Lung (tissue), 12 donors: ENCODE measurements around the gene FNBP1L. TPM values are rescaled to one million over a fixed set of nuclear protein-coding genes. Genes with fewer than 3 reads are reported as not detected.

Experiments
- ATAC-seq: fragments of 200-7000 bp; cut with Tn5 transposase; one replicate; pipeline ENCODE4 v1.9.1; 2020; ENCODE audit warnings: moderate number of reproducible peaks; ENCODE audit not compliant: insufficient read depth, low FRiP score
- DNase-seq, 3 donors: peaks; one replicate each; pipeline ENCODE4 v3.0.0-alpha.2; 2013 to 2017
- H3K27ac ChIP-seq, 2 donors: one replicate each; pipeline ENCODE4 v1.5.1; 2013; ENCODE audit warnings: mild to moderate bottlenecking in 2 of 2, moderate library complexity in 2 of 2, control low read depth in 1 of 2, inconsistent platforms in 1 of 2, low read depth in 1 of 2, low read length in 1 of 2
- H3K27me3 ChIP-seq, 3 donors: one replicate each; pipeline ENCODE4 v1.5.1; 2013; ENCODE audit warnings: low read length in 2 of 3; ENCODE audit not compliant: control insufficient read depth in 3 of 3, insufficient read depth in 3 of 3
- H3K36me3 ChIP-seq, 4 donors: one replicate each; pipeline ENCODE4 v1.5.1; 2013; ENCODE audit warnings: low read length in 4 of 4, mild to moderate bottlenecking in 1 of 4, moderate library complexity in 1 of 4; ENCODE audit not compliant: control insufficient read depth in 4 of 4, insufficient read depth in 4 of 4
- H3K4me1 ChIP-seq, 5 donors: one replicate each; pipeline ENCODE4 v1.5.1; 2013; ENCODE audit warnings: low read length in 5 of 5, mild to moderate bottlenecking in 2 of 5, moderate library complexity in 1 of 5; ENCODE audit not compliant: control insufficient read depth in 5 of 5, insufficient read depth in 5 of 5
- H3K4me3 ChIP-seq: one replicate; pipeline ENCODE4 v1.5.1; 2013; ENCODE audit warnings: mild to moderate bottlenecking, control low read depth, moderate library complexity
- H3K9ac ChIP-seq, 2 donors: one replicate each; pipeline ENCODE4 v1.5.1; 2013; ENCODE audit warnings: low read length in 2 of 2, control low read depth in 1 of 2; ENCODE audit not compliant: insufficient read depth in 1 of 2
- H3K9me3 ChIP-seq, 4 donors: one replicate each; pipeline ENCODE4 v1.5.1; 2013; ENCODE audit warnings: low read length in 3 of 4, mild to moderate bottlenecking in 1 of 4, moderate library complexity in 1 of 4; ENCODE audit not compliant: control insufficient read depth in 4 of 4, insufficient read depth in 3 of 4
- WGBS, 2 donors: extraction: QIAGEN DNeasy Blood & Tissue Kit; methylation state at CpG; one replicate each; pipeline ENCODE4 v1.1.7; 2013; 5-methylcytosine and 5-hydroxymethylcytosine counted together
- polyA plus RNA-seq, 2 donors: library from polyadenylated mRNA; stranded (reverse); fragments of 200-250 nt; gene quantifications; one replicate each; pipeline ENCODE4 v1.2.1, GENCODE V29; 2013
- total RNA-seq, 2 donors: library from RNA; depleted of rRNA in 1 of 2; stranded (reverse); fragments of >200 nt in 1 of 2; gene quantifications; one replicate each; pipeline ENCODE4 v1.2.1, GENCODE V29; 2014 to 2021
- TF ChIP-seq, protein P1 (sequence below): IDR thresholded peaks from 2 replicates; pipeline ENCODE4 v1.5.1; 2012; ENCODE audit warnings: mild to moderate bottlenecking; ENCODE audit errors: control extremely low read depth, extremely low read depth
- donor health status: control.
- donor health status: control.
- donor health status: Bipolar disorder and iron deficiency.
- donor health status: healthy.
- donor health status: DM: yes; HTN: yes; CAD: no.

FNBP1L gene
- total and polyA plus RNA-seq, 4 donors: 15.1 to 119 (median 26.3) TPM

DNA sequence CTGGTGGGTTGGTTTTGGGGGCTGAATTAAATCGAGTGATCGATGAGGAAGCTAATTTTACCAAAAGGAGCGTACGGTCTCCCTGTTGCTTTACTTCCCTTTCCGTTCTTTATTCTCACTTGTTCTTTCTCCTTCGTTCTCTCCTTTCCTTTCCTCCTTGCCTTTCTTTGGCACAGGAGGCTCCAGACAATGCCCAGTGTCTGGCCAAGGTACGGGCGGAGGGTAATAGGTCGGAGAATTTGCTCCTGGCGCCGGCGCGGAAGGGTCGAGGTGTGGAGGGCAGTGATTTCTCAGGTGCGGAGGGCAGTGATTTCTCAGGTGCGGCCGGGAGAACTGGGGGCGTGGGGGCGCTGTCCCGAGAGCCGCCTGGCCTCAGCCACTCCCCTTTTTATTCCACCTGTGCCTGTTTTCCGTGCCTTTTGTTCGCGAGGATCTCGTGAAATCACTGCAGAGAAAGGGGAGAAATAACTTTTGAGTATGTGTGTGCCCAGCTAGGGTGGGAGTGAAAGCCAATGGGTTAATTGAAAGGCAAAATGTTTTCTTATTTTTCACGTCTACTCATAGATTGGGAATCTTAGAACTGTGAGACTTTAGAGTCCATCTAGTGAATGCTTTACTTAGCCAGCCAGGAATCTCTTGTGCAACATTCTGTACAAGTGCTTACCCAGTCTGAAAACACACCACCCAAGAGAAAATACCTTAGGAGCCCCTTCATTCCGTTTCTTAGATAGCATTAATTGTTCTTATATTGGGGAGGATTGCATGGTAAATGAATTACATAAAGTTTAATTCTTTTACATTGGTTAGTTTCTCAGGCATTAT, 1.3 kb downstream of the FNBP1L start:
- H3K36me3 ChIP-seq: peaks cover 0 to 4% (median 0%) of the 10 kb centered on the region in 4 donors
- peak overlapping the region; percentile 88 to 92 for H3K27ac ChIP-seq
- no peaks in the 10 kb centered on the region for H3K9me3 ChIP-seq
- DNase-seq: peak; percentile 50 to 74 (median 61)
- TF ChIP-seq, protein P1, sequence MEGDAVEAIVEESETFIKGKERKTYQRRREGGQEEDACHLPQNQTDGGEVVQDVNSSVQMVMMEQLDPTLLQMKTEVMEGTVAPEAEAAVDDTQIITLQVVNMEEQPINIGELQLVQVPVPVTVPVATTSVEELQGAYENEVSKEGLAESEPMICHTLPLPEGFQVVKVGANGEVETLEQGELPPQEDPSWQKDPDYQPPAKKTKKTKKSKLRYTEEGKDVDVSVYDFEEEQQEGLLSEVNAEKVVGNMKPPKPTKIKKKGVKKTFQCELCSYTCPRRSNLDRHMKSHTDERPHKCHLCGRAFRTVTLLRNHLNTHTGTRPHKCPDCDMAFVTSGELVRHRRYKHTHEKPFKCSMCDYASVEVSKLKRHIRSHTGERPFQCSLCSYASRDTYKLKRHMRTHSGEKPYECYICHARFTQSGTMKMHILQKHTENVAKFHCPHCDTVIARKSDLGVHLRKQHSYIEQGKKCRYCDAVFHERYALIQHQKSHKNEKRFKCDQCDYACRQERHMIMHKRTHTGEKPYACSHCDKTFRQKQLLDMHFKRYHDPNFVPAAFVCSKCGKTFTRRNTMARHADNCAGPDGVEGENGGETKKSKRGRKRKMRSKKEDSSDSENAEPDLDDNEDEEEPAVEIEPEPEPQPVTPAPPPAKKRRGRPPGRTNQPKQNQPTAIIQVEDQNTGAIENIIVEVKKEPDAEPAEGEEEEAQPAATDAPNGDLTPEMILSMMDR: no peak
- ATAC-seq: no peak
- 2% methylated on average over 27 of the region's 27 CpGs for WGBS, 2 donors
- H3K9ac ChIP-seq: peak overlapping the region; percentile 69 to 89
- peaks cover 0 to 11% (median 5%) of the 10 kb centered on the region in 5 donors for H3K4me1 ChIP-seq
- H3K4me3 ChIP-seq: peak overlapping the region; percentile 71
- no peaks in the 10 kb centered on the region for H3K27me3 ChIP-seq

DNA sequence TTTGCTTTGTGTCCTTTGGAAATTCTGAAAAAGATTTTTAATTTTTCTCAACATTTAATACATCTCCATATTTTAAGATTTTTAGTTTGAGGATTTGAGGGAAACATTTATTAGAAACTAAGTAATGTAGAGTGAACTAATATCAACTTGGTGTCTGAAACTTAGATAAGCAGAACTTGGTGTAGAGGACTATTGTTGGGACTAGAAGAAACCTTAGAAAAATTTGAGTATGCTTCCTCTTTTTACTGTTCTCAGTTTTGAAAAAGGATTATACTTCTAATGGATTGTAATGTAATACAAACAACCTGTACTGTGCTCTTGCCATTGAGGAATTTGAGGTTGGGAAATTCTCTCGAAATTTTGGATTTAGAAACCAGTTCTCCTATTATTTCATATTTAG, 2.4 kb downstream of the FNBP1L start:
- H3K9ac ChIP-seq: no peak overlapping the region
- TF ChIP-seq, protein P1: no peak
- no peak overlapping the region for H3K27ac ChIP-seq
- ATAC-seq (no peak), DNase-seq (no peak)
- no peaks in the 10 kb centered on the region for H3K27me3 ChIP-seq
- peaks cover 0 to 4% (median 0%) of the 10 kb centered on the region in 4 donors for H3K36me3 ChIP-seq
- 18 to 47% methylated on average over 1 of the region's 1 CpG for WGBS, 2 donors
- H3K9me3 ChIP-seq: no peaks in the 10 kb centered on the region
- peaks cover 0 to 11% (median 5%) of the 10 kb centered on the region in 5 donors for H3K4me1 ChIP-seq
- H3K4me3 ChIP-seq: no peak overlapping the region

- Histone ChIP-seq H3K9me3 (no peaks in the 10 kb centered on the region), H3K36me3 (peaks cover 0 to 10% (median 0%) of the 10 kb centered on the region in 4 donors)
- TF ChIP-seq, protein P1: no peak
These were observed 6.0 kb downstream of the FNBP1L start for GRCh38 chr1:93453911-93454310.

More at GRCh38 chr1:93453911-93454310, 6.0 kb downstream of the FNBP1L start:
- no peak overlapping the region for H3K27ac ChIP-seq
- 72 to 87% methylated on average over 1 of the region's 1 CpG for WGBS, 2 donors
- ATAC-seq (no peak), DNase-seq (no peak)
- H3K4me1 ChIP-seq: peaks cover 0 to 11% (median 5%) of the 10 kb centered on the region in 5 donors
- no peaks in the 10 kb centered on the region for H3K27me3 ChIP-seq
- H3K4me3 ChIP-seq: no peak overlapping the region
- H3K9ac ChIP-seq: no peak overlapping the region
